Thyroid gland (tissue), 4 donors: ENCODE measurements around the gene IPO9.

Experiments
- CTCF ChIP-seq, 6 experiments: fragments of 200-600 bp in 3 of 6; fragments of 450-650 bp in 3 of 6; sonication (generic) in 3 of 6; IDR thresholded peaks; one replicate each; pipeline ENCODE4 v1.5.1; 2016 to 2019; ENCODE audit warnings: antibody characterized with exemption in 6 of 6, mild to moderate bottlenecking in 2 of 6, inconsistent platforms in 1 of 6, moderate library complexity in 1 of 6
- POLR2A ChIP-seq, 2 donors: fragments of 450-650 bp; IDR thresholded peaks; one replicate each; pipeline ENCODE4 v1.6.1; 2017; ENCODE audit warnings: antibody characterized with exemption in 2 of 2, mild to moderate bottlenecking in 2 of 2, moderate library complexity in 1 of 2

- TF ChIP-seq CTCF (IDR thresholded peaks at IDR 0.05) (no peak), POLR2A (IDR thresholded peaks at IDR 0.05) (peak in 1 of 2 donors; percentile 14)
Observed at GRCh38 chr1:201898992-201899391, 70.0 kb downstream of the IPO9 start.
